ENCODE measurements around the gene RABL2A.
"Not testable (repeated sequence)": the region's sequence is repeated elsewhere in the genome, so short reads cannot be mapped to it uniquely, and the experiment has no call there.

Gene RABL2A

DNA sequence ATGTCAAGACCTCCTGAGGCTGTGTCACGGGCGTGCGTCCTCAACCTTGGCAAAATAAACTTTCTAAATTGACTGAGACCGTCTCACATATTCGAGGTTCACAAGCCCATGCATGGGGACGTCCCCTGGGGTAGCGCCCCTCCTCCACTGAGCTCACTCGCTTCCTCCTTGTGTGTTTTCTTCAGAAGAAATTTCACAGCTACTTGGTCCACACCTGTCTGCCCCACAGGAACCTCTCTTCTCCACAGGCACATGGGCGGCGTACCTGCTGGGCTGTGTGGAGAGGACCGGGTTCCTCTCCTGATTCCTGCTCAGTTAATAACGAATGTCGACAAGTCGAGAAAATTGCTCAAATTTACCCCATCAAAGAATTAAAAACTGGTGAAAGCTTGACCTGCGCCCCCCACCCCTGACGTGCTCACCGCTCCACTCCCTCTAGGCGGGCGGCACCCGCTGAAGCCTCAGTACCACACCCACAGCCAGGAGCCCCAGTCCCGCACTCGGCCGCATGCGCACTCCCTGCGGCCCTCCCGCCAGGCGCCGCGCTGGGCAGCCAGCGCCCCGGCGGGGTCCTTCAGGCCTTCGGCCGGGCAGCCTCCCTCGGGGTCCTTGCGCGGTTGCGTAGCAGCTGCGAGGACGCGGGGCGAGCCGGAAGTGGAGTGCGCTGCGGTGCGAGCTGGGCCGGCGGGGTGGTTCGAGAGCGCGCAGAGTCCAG is at the start of gene RABL2A:
Gene RABL2A, plus strand, starts transcription at position 651 of the 715 bp plus-strand sequence. CDS start 1,341 bp downstream, outside the sequence.
- peak; percentile 85 for DNase-seq

DNA sequence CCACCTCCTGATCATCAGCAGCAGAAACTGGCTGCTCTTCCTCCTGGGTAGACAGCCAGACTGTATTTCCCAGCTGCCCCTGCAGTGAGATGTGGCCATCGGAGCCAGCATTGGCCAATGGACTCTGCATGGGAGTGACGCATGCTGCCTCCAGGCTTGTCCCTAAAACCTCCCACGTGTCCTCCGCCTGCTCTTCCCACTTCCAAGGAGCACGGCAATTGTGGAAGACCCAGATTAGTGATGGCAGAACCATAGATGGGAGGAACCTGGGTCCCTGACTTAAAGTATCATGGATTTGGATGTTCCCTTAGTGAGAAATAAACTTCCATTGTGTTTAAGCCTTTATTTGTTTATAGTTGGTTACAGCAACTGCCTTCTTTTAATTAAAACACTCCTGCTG is 48.6 kb upstream of the RABL2A start:
- not testable (repeated sequence) for DNase-seq

DNA sequence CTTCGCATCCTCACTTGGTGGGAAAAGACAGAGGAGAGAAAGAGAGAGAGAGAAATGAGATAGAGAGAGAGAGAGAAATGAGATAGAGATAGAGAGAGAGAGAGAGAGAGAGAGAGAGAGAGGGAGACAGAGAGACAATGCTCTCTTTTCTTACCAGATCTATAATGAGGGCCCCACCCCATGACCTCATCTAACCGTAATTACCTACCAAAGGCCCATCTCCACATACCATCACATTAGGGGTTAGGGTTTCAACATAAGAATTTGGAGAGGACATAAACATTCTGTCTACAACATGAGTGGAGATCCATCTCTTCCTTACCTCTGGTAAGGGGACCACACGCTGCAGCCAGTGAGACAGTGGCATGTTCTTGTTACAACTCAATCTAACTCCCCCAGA is 44.6 kb upstream of the RABL2A start:
- DNase-seq, result not testable (repeated sequence)

DNA sequence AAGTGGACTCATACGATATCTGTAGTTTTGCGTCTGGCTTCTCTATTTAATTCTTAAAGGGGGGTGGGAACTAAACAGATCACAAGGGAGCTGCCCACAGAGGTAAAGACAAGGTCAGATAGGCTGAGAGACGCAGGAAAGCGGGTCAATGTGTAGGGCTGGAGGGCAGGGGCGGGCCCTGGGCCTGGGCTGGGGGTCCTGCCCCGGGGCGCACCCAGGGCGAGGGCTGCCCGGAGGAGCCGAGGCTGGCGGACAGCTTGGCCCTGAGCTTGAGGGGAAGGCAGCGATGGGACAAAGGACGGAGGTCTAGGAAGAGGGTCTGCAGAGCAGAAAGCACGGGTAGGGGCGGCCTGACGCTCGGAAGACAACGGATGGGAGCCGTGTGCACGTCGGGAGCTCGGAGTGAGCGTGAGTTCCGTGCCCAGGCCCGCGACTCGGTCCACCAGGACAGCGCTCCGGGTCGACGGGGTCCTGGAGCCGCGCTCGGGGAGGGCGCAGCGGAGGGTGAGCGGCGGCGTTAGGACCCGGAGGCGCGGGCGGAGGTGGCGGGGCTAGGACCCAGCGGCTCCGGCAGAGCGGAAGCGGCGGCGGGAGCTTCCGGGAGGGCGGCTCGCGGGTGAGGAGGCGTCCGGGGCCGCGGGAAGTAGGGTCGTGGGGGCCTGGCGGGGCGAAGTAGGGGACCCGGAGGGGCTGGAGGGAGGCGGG is 43.4 kb upstream of the RABL2A start:
- peak; percentile 82 for DNase-seq

DNA sequence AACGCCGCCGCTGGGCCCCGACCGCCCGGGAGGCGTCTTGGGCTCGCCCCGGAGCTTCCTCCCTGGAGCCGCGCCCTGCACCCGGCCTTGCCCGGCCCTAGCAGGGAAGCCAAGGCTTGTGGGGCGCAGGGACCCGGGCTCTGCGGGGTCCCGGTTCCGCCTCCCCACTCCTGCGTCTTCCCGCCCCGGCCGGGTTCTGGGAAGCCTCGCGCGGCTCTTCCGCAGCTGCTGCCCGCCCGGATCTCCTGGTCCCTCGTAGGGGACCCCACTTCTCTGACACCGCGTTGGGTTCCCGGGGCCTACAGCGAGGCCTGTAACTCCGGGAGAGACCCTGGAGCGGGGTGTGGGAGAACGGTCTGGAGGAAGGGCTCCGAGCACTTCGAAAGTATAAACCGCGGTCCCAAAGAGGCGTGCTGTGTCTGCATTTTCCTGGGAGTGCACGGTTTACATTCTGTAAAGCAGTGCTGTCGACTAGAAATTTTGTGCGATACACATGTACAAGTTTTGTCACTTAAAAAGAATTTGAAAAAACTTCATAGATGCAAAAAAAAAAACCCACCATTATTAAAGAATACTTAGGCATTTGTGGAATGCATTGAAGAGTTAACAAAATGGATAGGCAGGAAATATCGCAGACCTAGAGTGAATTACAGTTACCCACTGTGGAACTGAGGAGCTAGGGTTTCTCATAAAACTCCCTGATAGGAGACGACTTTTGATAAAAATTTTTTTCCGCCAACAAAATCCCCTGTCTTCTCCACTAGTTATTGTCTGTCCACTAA is 42.6 kb upstream of the RABL2A start:
- DNase-seq, result peak; percentile 34

DNA sequence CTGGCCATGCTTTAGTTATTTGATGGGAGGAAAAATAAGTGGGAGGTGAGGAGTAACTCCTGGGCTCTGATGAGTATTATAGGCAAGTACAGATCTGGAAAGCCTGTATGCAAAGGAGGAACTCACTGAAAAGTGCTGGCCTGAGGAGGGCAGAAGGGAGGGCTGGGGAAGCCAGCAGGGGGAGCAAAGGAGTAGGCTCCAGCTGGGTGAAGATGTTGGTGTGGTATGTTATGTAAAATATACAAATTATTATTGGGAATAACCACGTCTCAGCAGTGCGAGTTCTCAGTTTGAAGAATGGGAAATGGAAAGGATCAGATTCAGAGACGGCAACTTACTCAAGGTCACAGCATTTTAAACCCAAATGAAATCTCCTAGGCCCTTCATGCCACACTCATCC is 39.9 kb upstream of the RABL2A start:
- peak; percentile 61 for DNase-seq

DNA sequence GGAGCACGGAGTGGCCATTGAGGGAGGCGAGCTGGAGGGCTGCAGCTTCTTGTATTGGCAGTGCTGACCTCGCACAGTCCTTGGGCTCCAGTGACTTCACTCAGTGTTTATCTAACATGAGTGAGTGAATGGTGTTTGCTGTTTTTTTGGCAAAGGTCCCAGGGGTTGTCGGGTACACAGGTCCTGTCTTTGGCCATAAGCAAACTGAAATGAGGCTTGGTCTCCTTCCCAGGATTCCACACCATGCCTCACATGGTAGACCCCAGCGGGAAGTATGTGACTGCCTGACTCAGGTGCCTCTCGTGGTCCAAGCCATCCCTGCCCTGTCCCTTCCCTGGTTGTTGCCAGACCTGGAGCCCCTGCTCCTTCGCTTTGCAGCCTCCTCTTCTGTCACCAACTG is 37.5 kb upstream of the RABL2A start:
- DNase-seq, result not testable (repeated sequence)

DNA sequence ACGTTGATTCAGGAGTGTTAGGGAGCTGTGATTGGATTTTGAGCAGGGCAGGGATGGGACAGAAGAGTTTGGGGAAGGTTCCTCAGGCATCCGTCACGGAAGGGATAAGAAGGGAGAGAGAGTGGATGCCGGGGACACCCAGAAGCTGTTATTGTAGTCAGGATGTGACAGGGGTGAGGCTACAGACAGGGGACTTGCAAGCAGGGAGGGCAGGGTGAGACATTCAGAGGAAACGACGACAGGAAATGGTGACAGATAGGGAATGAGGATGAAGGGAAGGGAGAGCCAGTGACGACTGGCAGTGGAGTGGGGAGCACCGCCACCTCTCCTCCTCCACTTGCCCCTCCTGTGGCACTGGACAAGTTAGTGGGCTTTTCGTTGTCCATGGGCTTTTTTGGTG is 35.1 kb upstream of the RABL2A start:
- DNase-seq, result peak; percentile 16

DNA sequence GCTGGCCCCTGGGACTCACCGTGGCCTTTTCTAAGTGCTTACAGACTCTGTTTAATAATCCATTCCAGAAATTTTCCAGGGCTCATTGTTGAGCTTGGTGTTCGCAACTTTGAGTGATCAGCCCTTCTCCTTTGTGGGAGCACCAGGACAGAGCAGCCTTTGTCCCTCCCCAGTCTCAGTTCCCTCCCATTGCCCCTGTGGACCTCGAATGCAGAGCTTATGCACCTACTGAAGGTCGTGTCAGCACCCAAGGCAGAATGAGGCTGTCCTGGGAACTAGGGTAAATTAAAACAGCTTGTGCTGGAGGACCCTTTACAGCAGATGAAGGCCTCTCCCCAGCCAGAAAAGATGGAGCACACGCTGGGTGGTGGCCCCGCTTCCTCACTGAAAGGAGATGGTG is 33.8 kb upstream of the RABL2A start:
- DNase-seq, result not testable (repeated sequence)

DNA sequence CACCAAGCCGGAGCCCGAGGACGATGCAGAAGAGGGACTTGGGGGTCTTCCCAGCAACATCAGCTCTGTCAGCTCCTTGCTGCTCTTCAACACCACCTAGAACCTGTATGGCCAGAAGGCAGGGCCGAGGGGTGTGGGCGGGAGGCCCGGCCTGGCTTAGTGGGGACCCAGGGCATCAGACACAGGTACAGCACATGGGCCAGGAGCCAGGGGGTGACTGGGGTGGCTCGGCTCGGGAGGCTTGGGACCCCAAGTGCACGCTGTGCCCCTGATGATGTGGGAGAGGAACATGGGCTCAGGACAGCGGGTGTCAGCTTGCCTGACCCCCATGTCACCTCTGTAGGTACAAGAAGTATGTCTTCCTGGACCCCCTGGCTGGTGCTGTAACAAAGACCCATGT is 31.3 kb upstream of the RABL2A start:
- not testable (repeated sequence) for DNase-seq

DNA sequence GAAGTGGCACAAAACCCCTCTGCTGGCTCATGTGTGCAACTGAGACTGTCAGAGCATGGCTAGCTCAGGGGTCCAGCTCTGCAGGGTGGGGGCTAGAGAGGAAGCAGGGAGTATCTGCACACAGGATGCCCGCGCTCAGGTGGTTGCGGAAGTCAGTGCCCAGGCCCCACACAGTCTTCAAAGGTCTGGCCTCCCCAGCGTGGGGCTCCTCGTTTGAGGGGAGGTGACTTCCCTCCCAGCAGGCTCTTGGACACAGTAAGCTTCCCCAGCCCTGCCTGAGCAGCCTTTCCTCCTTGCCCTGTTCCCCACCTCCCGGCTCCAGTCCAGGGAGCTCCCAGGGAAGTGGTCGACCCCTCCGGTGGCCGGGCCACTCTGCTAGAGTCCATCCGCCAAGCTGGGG is 29.9 kb upstream of the RABL2A start:
- DNase-seq, result not testable (repeated sequence)

DNA sequence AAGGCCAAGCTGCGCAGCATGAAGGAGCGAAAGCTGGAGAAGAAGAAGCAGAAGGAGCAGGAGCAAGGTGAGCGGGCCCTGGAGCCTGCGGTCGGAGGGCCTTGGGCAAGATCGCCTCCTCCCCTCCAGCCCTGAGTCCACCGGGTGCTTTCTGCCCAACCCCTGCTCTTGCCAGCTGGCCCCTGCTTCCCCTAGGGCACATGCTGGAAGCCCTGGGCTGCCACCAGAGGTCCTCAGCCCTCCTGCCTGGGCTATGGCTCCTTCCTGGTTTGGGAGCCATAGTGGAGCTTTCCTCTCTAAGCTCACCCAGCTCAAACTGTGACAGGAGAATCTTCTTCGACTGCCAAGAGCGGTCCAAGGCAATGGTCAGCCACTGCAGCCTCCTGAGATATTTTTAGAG is 29.5 kb upstream of the RABL2A start:
- DNase-seq, result not testable (repeated sequence)

DNA sequence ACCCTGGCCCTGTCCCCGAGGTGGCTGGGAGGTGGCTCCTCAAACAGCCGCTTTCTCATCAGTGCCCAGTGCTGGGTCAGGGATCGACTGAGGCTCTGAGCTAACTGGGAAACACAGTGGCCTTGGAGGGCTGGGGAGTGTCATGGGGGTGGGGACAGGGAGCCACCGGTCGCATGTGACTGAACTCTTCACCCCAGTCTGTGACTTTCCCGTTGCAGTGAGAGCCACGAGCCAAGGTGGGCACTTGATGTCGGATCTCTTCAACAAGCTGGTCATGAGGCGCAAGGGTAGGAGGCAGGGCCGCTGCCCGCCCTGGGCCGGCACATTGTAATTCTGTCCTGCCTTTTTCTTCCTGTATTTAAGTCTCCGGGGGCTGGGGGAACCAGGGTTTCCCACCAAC is 28.9 kb upstream of the RABL2A start:
- DNase-seq, result not testable (repeated sequence)

DNA sequence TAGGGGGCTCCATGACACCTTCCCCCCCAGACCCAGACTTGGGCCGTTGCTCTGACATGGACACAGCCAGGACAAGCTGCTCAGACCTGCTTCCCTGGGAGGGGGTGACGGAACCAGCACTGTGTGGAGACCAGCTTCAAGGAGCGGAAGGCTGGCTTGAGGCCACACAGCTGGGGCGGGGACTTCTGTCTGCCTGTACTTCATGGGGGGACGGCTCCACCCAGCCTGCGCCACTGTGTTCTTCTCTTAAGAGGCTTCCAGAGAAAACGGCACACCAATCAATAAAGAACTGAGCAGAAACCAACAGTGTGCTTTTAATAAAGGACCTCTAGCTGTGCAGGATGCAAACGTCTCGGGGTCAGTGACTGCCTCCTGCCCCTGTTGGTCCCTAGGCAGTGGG is 28.3 kb upstream of the RABL2A start:
- not testable (repeated sequence) for DNase-seq

DNA sequence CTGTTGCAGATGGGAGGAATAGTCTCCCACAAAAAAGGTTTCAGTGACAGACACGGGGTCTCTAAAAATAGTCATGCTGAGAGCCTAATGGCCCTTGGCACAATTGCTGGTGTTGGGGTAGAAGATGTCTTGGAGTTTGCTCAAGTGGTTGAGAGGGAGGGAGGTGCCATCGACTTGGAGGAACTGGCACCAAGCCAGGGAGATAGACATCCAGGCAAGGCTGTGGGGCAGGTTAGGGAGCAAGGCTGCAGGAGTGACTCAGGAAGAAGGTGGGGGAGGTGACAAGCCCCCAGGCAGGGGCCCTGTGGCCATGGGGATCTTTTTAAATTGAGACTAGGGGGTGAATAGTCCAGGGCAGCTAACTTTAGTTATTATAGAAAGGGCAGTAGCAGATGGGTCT is 27.9 kb upstream of the RABL2A start:
- not testable (repeated sequence) for DNase-seq

DNA sequence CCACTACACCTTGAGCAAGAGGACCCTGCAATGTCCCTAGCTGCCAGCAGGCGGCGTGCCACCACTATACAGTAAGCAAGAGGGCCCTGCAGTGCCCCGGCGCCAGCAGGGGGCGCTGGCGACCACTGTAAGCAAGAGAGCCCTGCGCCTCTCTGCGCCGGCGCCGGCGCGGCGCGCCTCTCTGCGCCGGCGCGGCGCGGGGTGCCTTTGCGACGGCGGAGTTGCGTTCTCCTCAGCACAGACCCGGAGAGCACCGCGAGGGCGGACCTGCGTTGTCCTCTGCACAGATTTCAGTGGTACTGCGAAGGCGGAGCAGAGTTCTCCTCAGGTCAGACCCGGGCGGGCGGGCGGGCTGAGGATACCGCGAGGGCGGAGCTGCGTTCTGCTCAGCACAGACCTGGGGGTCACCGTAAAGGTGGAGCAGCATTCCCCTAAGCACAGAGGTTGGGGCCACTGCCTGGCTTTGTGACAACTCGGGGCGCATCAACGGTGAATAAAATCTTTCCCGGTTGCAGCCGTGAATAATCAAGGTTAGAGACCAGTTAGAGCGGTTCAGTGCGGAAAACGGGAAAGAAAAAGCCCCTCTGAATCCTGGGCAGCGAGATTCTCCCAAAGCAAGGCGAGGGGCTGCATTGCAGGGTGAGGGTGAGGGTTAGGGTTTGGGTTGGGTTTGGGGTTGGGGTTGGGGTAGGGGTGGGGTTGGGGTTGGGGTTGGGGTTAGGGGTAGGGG is 24.9 kb upstream of the RABL2A start:
- DNase-seq, result peak; percentile 71

DNA sequence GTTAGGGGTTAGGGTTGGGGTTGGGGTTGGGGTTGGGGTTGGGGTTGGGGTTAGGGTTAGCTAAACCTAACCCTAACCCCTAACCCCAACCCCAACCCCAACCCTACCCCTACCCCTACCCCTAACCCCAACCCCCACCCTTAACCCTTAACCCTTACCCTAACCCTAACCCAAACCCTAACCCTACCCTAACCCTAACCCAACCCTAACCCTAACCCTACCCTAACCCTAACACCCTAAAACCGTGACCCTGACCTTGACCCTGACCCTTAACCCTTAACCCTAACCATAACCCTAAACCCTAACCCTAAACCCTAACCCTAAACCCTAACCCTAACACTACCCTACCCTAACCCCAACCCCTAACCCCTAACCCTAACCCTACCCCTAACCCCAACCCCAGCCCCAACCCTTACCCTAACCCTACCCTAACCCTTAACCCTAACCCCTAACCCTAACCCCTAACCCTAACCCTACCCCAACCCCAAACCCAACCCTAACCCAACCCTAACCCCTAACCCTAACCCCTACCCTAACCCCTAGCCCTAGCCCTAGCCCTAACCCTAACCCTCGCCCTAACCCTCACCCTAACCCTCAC is 24.1 kb upstream of the RABL2A start:
- no peak for DNase-seq

DNA sequence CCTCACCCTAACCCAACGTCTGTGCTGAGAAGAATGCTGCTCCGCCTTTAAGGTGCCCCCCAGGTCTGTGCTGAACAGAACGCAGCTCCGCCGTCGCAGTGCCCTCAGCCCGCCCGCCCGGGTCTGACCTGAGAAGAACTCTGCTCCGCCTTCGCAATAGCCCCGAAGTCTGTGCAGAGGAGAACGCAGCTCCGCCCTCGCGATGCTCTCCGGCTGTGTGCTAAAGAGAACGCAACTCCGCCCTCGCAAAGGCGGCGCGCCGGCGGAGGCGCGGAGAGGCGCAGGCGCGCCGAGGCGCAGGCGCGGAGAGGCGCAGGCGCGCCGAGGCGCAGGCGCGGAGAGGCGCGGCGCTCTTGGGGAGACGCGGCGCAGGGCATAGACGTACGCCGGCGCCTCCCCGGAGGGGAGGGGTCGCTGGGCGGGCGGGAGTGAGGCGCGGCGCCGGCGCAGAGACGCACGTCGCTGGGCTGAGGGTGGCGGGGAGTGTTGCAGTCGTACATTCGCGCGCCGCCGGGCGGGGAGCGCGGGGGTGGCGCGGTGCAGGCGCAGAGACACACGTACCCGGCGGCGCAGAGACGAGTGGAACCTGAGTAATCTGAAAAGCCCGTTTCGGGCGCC is 23.5 kb upstream of the RABL2A start:
- DNase-seq, result peak; percentile 91

DNA sequence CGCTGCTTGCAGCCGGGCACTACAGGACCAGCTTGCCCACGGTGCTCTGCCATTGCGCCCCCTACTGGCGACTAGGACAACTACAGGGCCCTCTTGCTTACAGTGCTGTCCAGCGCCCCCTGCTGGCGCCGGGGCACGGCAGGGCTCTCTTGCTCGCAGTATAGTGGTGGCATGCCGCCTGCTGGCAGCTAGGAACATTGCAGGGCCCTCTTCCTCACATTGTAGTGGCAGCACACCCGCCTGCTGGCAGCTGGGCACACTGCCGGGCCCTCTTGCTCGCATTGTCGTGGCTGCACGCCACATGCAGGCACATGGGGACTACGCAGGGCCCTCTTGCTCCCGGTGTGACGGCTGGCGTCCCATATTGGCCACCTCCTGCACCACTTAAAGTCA is 23.0 kb upstream of the RABL2A start:
- peak; percentile 96 for DNase-seq

DNA sequence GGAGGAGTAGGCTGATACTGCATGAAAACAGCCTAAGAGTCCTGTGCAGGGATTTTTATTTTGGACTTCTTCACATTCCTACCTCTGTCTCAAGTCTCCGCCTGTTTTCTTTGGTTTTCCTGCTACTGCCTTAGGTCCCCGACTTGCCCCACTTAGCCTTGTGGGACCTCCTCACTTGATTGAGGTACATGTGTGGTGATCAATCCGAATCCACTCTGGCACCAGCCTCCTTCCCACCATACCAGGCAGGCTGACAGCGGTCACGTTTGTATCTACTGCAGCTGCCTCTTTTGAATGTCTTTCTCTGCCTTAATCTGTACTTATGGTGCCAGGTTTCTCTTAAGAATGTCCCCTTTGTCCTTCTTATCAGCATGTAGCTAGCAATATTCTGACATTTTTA is 22.4 kb upstream of the RABL2A start:
- not testable (repeated sequence) for DNase-seq

DNA sequence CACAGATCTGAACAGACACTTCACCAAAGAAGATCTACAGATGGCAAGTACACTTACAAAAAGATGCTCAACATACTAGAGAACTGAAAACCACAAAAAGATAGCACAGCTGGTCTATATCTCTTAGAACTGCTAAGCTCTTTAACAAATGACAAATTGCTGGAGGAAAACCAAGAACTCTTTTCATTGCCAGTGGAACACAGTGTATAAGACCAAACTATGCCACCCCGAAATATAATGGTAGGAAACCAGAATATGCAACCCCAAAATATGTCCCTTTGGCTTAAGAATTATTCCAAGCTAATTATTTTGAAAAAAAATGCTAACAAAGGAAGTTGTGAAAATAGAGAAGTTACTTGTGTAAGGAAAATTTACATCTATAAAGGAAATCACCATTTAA is 21.0 kb upstream of the RABL2A start:
- not testable (repeated sequence) for DNase-seq

DNA sequence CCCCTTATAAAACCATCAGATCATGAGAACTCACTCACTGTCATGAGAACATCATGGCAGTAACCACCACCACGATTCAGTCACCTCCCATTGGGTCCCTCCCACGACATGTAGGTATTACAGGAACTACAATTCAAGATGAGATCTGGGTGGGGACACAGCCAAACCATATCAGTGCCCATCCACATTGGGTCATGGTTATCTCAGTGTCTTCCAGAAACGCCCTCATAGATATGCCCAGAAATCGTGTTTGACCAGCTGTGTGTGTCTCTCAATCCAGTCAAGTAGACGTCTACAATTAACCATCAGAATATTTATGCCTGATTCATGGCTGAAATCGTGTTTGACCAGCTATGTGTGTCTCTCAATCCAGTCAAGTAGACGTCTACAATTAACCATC is 17.2 kb upstream of the RABL2A start:
- not testable (repeated sequence) for DNase-seq
